Measurements from ENCODE around the gene ROR2. TPM values are rescaled to one million over a fixed set of nuclear protein-coding genes. Genes with fewer than 3 reads are reported as not detected.

ROR2 gene
- total RNA-seq, 1 experiment from 2014 or later: not detected

DNA sequence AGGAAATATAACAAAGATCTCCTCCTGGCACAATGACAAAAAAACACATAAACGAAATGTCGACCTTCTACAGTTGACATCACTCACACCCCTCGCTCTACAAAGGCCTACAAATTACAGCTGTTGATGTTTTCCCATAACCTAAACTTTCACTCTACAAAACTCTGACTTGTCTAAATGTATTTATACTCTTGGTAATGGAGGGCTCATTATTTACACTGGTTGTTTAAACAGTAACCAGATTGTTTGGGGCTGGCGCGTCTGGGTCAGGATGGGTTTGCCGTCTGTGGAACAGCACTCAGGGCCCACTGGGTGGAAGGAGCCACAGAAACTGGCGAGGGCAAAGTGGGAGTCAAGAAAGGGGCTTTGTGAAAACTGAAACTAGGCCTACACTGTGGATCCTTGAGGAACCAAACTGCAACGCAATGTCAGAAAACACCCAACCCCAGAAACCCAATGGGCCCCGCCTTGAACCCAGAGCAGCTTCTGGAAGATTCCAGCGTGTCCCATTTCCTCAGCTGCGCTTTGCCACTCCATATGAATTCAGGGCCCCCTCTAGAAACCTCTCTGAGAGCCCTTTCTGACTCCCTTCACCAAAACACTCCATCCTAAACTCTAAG lies 136.7 kb downstream of the ROR2 start:
- BruUV-seq (replicated peaks): no TSS peak
- H3K4me1 Mint-ChIP-seq (ENCODE audit: low read depth, unreplicated experiment): no peaks in the 10 kb centered on the region

DNA sequence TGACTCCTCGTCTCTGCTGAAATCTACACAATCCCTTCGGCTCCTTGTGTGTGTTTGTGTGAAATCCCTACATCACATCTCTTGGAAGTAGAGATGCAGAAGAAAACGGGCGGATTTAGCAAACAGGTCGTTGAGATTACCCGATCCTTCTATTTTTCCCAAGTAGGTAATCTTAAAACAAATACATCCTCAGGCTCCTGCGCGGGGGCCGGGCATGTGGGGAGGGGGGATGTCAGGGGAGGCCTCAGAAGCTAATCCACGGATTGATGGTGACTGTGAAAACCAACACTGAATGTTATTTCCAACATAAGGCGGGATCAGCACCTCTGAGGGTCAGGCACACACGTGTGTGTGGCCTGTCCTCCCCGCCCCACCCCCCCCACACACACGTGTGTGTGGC lies 137.8 kb downstream of the ROR2 start:
- intact Hi-C loops (cut with micrococcal nuclease; ENCODE audit: unreplicated experiment): no loop called here
- TF ChIP-seq, protein P1, sequence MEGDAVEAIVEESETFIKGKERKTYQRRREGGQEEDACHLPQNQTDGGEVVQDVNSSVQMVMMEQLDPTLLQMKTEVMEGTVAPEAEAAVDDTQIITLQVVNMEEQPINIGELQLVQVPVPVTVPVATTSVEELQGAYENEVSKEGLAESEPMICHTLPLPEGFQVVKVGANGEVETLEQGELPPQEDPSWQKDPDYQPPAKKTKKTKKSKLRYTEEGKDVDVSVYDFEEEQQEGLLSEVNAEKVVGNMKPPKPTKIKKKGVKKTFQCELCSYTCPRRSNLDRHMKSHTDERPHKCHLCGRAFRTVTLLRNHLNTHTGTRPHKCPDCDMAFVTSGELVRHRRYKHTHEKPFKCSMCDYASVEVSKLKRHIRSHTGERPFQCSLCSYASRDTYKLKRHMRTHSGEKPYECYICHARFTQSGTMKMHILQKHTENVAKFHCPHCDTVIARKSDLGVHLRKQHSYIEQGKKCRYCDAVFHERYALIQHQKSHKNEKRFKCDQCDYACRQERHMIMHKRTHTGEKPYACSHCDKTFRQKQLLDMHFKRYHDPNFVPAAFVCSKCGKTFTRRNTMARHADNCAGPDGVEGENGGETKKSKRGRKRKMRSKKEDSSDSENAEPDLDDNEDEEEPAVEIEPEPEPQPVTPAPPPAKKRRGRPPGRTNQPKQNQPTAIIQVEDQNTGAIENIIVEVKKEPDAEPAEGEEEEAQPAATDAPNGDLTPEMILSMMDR (IDR thresholded peaks at IDR 0.05; ENCODE audit: unreplicated experiment): no peak
- Mint-ChIP-seq H3K36me3 (ENCODE audit: insufficient read depth, unreplicated experiment) (no peaks in the 10 kb centered on the region), H3K27ac (ENCODE audit: unreplicated experiment) (no peak overlapping the region), H3K27me3 (ENCODE audit: unreplicated experiment) (peaks cover 22% of the 10 kb centered on the region), H3K4me3 (ENCODE audit: low read depth, unreplicated experiment) (no peak overlapping the region), H3K9me3 (ENCODE audit: low read depth, unreplicated experiment) (no peaks in the 10 kb centered on the region), H3K4me1 (ENCODE audit: low read depth, unreplicated experiment) (no peaks in the 10 kb centered on the region)
- no TSS peak for BruUV-seq (replicated peaks)
- CTCF ChIA-PET: interaction anchor here (0.6 kb wide), 1 partner anchor 74 kb away, joined by 5 read pairs; no protein-coding TSS in a partner anchor
- no peak for DNase-seq

More for the DNA sequence above, 136.7 kb downstream of the ROR2 start:
- no peak for DNase-seq
- intact Hi-C loops (cut with micrococcal nuclease; ENCODE audit: unreplicated experiment): no loop called here
- Mint-ChIP-seq H3K9me3 (ENCODE audit: low read depth, unreplicated experiment) (no peaks in the 10 kb centered on the region), H3K27me3 (ENCODE audit: unreplicated experiment) (peaks cover 14% of the 10 kb centered on the region), H3K36me3 (ENCODE audit: insufficient read depth, unreplicated experiment) (no peaks in the 10 kb centered on the region), H3K27ac (ENCODE audit: unreplicated experiment) (no peak overlapping the region), H3K4me3 (ENCODE audit: low read depth, unreplicated experiment) (no peak overlapping the region)
- TF ChIP-seq, protein P1 (IDR thresholded peaks at IDR 0.05; ENCODE audit: unreplicated experiment): no peak
- CTCF ChIA-PET: no interaction called here

DNA sequence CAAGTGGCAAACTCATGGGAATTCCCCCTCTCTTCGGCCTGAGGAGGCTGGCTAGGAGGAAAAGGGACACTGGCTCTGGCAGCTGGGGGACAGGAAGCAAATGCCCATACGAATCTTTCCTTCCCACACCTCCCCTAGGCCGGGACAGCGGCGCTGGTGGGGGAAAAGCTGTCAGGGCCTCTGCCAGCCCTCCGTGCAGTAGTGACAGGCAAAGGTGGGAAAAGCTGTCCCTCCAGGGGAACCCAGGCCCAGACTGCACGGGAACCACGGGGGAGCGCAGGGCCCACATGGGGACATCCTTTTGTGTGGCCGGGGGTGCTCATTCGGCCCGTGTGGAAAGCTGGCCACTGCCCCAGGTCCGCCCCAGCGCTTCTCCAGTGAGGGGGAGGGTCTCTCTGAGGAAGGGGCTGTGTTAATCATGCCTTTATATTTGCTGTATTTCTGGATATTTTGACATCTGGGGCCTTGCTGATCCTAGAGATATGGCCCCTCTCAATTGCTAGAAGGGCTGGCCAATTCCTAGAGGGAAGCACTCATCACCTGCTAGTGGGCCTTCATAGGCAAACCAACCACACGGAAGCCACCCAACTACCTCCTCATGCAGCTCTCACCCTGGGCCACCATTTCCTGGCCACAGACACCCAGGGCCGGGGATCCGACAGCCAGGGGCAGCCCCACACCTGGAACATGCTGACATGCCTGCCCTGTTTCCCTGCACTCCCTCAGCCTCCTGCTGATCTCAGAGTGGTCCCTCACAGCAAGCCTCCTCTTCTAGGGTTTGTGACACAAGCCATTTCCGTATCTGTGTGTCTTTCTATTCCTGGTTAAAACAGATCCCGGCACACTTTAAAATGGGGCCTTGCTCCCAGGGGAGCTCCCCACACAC lies 138.8 kb downstream of the ROR2 start:
- Mint-ChIP-seq H3K4me1 (ENCODE audit: low read depth, unreplicated experiment) (no peaks in the 10 kb centered on the region), H3K4me3 (ENCODE audit: low read depth, unreplicated experiment) (no peak overlapping the region), H3K27me3 (ENCODE audit: unreplicated experiment) (peaks cover 25% of the 10 kb centered on the region), H3K36me3 (ENCODE audit: insufficient read depth, unreplicated experiment) (no peaks in the 10 kb centered on the region), H3K9me3 (ENCODE audit: low read depth, unreplicated experiment) (no peaks in the 10 kb centered on the region), H3K27ac (ENCODE audit: unreplicated experiment) (no peak overlapping the region)
- intact Hi-C loops (cut with micrococcal nuclease; ENCODE audit: unreplicated experiment): no loop called here
- TF ChIP-seq, protein P1 (IDR thresholded peaks at IDR 0.05; ENCODE audit: unreplicated experiment): no peak
- BruUV-seq (replicated peaks): no TSS peak
- CTCF ChIA-PET: no interaction called here
- no peak for DNase-seq

DNA sequence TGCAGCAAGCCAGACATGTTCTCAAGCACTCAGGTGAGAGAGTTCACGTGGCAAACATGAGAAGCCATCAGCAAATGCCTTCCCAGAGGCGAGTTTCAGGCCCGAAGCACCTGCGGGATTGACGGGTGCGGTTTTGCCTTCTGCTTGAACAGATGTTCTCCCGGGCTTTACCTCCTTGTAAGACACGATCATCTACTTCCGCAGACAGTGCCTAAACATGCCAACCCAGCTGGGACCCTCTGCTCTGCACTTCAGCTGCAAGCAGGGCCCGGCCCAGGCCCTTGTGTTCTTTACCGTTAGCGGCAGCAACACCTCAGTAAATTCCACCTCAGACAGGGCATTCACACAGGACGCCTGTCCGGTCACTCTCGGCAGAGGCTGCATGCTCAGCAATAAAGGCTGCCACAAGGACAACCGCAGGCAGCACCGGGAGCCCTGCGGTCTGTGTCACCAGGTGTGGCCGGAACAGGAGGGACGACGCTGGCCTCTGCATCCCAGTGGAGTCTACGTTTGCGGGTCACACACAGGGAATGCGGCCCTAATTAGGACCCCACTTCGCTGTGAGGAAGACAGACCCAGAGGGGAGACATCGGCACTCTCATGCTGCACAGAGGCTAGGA lies 139.6 kb downstream of the ROR2 start:
- CTCF ChIA-PET: no interaction called here
- Mint-ChIP-seq H3K9me3 (ENCODE audit: low read depth, unreplicated experiment) (no peaks in the 10 kb centered on the region), H3K36me3 (ENCODE audit: insufficient read depth, unreplicated experiment) (no peaks in the 10 kb centered on the region), H3K4me3 (ENCODE audit: low read depth, unreplicated experiment) (no peak overlapping the region), H3K27ac (ENCODE audit: unreplicated experiment) (no peak overlapping the region), H3K4me1 (ENCODE audit: low read depth, unreplicated experiment) (no peaks in the 10 kb centered on the region), H3K27me3 (ENCODE audit: unreplicated experiment) (peaks cover 26% of the 10 kb centered on the region)
- no peak for DNase-seq
- TF ChIP-seq, protein P1 (IDR thresholded peaks at IDR 0.05; ENCODE audit: unreplicated experiment): no peak
- BruUV-seq (replicated peaks): no TSS peak
- intact Hi-C loops (cut with micrococcal nuclease; ENCODE audit: unreplicated experiment): no loop called here
